Bone marrow (tissue), 2 donors: ENCODE measurements around the gene KLHL25.

Experiments
- DNase-seq, 2 donors: peaks; one replicate each; lab custom pipeline; 2025; lab: John Stamatoyannopoulos, UW

The KLHL25 gene

DNA sequence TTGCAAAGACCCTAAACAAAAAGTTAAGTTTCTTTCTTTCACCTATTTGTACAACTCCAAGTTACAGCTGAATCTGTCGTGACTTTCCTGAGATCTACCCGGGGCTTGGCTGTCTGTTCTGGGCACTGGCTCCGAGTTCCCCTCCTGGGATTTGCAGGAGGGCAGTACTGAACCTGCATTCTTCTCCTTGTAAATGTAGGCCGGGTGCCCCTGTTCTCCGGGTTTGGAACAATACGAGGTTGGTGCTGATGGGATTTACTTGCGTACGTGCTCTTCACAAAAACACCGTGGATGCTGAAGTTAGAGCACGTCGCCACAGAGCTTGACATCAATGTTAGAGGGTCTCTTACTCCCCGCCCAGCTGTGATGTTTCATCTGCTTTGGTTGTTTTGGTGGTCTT lies 48.1 kb downstream of the KLHL25 start:
- no peak for DNase-seq

GRCh38 chr15:85745525-85746150 lies 49.1 kb downstream of the KLHL25 start:
- no peak for DNase-seq

GRCh38 chr15:85745023-85745422 lies 49.7 kb downstream of the KLHL25 start:
- DNase-seq = no peak

DNA sequence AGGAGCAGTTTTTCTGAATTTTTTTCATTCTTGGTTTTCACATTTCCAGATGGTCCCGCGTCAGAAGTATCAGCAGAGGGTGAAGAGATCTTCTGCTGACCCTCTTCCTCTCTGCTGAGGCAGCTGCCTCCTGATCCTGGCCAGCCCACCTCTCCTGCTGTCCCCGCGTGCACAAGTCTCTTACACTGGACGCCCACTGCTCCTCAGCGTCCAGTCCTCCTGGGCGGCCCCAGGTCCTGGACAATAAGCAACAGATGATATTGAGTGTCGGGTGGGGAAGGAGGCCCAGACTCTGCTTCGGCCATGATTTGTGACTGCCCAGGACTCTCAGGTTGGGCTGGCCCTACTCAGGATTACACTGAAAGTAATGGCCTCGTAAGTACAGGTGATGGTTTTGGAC lies 50.1 kb downstream of the KLHL25 start:
- no peak for DNase-seq

DNA sequence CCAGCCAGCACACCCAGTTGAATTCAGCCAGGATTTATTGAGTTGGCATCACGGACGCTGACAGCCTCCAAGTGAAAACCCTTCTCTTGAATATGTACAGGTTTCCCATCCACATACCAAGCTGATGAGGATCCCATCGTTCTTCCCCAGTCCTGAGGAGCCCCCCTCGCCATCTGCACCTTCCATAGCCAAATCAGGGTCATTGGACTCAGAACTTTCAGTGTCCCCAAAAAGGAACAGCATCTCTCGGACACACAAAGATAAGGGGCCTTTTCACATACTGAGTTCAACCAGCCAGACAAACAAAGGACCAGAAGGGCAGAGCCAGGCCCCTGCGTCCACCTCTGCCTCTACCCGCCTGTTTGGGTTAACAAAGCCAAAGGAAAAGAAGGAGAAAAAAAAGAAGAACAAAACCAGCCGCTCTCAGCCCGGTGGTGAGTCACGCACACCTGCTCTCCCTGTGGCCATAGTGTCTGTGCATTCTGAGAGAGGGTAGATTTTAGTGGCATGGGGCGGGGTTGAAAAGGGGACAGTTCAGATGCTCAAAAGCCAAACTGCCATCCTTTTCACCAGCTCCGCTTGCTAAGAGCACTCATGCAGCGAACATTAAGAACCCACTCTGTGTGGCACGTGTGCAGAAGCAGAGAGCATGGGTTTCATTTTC lies 51.2 kb downstream of the KLHL25 start:
- no peak for DNase-seq

- DNase-seq = no peak
Observed at GRCh38 chr15:85742186-85742821, 52.4 kb downstream of the KLHL25 start.

- no peak for DNase-seq
Observed at GRCh38 chr15:85741662-85742061, 53.1 kb downstream of the KLHL25 start.

GRCh38 chr15:85741021-85741421 lies 53.7 kb downstream of the KLHL25 start:
- no peak for DNase-seq

- DNase-seq = no peak
Observed at GRCh38 chr15:85737061-85737460, 57.7 kb downstream of the KLHL25 start.

- DNase-seq = no peak
Observed at GRCh38 chr15:85733416-85733815, 61.3 kb downstream of the KLHL25 start.

DNA sequence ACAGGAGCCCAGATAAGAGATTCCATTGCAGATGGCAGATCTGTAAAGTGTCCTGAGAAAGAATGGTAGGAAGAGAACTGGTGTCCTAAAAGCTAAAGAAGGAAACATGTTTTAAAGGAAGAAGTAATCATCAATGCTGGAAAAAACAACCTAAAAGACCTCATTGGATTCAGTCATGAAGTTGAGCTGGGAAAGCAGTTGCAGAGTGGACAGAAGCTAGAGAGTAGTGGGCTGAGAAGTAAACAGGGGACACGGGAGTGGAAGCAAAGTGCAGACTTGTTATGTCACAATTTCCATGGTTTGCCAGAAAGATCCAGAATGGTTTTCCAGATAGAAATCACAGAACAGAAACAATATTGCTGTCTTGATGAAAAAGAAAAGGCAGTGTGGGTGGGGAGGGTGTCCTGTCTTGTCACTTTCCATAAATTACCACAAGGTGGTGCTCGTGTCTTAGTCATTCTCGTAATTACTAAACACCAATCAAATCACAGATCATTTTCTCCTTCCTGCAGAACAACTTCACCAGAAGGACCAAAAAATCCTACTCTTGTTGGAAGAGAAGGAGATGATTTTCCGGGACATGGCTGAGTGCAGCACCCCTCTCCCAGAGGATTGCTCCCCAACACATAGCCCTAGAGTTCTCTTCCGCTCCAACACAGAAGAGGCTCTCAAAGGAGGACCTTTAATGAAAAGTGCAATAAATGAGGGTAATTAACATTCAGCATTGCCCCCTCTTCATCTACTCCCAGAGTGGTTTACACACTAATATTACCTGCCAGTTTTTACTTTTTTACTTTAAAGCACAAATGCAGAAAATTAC lies 64.5 kb downstream of the KLHL25 start:
- peak in 1 of 2 donors; percentile 30 for DNase-seq

GRCh38 chr15:85727068-85727467 lies 67.7 kb downstream of the KLHL25 start:
- no peak for DNase-seq

GRCh38 chr15:85726454-85726853 lies 68.3 kb downstream of the KLHL25 start:
- no peak for DNase-seq

DNA sequence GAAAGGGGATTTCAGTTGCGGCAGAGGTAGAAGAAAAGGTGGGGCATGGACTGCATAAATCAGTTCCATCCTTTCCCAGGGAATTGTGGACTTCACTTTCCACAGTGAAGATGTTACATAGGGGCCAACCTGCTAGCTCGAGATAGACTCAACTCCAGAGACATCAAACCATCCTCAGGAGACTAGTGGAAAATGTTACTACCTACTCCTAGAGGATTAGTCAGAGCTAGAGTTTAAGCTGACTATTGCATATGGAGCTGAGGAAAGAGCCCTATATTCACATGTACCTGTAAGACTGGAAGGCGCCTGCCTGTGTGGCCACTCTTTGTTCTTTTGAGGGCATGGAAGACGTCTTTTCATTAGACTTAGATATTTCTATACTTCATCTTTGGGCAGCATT lies 69.2 kb downstream of the KLHL25 start:
- no peak for DNase-seq

DNA sequence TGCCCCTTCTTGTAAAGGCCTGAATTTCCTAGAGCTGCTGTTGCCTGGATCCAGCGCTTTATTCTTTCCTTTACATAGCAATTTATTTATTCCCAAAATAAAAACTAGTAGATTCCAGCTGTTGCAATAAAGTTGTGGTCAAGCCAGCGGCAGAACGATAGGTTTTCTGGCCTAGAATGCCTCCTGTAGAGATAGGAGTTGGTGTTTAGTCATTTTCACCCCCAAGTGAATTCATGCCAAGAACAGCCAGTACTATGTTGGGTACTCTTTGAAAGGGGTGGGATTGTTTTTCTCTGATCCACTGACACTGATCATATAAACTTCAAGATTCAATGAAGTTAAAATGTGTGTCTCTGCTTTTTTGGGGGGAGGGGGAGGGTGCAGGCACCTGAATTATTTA lies 69.7 kb downstream of the KLHL25 start:
- DNase-seq = no peak

- no peak for DNase-seq
Observed at GRCh38 chr15:85723960-85724945, 70.5 kb downstream of the KLHL25 start.

DNA sequence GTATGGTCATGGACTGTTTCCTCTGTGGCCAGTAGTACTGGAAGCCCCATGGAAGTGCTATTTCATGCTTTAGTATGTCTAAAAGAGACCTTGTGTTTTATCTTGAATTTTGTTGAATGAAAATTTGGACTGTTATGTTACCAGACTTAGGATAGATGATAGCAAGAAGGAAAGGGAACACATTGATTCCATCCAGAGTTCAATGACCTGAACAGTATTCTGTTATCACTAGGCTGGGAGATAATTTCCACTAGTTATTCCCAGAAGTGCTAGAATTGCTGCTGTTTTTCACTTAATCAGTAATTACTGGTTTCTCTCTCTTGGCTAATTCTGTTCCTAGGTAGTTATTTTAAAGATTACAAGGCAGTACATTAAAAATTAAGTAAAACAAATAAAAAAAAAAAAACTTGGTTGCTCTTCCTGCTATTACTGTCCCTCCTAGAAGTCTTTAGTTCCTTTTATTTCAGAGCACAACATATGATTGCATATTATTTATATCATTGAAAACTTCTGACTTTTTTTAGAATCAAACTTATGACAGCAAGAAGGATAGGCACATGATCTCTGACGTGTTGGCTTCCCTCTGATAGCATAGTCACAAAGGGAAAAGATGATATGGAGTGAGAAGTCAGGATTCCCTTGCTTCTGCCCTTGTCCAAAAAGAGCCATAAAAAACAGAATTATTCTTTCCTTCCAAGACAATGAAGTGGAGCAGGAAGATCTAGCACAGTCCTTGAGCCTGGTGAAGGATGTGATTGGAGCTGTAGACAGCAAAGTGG lies 72.2 kb downstream of the KLHL25 start:
- no peak for DNase-seq

- no peak for DNase-seq
Observed at GRCh38 chr15:85718981-85719380, 75.7 kb downstream of the KLHL25 start.

DNA sequence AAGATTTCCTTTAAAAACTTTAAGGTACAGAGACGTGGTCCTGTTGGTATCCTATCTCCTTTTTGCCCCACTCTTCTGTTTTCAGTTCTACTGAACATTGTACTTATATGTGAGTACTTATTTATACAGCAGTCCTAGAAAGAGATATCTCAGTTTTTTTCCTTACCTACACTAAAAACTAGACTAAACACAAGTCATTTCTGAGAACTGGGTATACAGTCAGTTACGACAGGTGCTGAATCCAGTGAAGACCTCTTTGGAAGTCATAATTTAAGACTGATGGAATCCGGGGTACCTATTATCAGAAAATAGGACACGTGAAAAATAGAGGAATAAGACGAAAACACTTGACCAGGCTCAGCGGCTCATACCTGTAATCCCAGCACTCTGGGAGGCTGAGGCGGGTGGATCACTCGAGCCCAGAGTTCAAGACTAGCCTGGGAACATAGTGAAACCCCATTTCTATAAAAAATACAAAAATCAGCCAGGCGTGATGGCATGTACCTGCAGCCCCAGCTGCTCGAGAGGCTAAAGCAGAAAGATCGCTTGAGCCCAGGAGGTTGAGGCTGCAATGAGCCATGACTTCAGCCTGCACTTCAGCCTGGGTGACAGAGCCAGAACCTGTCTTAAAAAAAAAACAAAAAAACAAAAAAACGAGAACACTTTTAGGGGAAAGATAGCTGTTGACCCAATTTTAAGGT lies 76.3 kb downstream of the KLHL25 start:
- DNase-seq = no peak

GRCh38 chr15:85717212-85717611 lies 77.5 kb downstream of the KLHL25 start:
- DNase-seq = no peak
